ENCODE measurements around the gene RPS6KC1. TPM values are rescaled to one million over a fixed set of nuclear protein-coding genes. Genes with fewer than 3 reads are reported as not detected.
"Not testable (repeated sequence)": the region's sequence is repeated elsewhere in the genome, so short reads cannot be mapped to it uniquely, and the experiment has no call there.

RPS6KC1 gene
- total RNA-seq, 1 experiment from 2014 or later, result 16.4 TPM

- H3K4me1 ChIP-seq (replicated peaks; ENCODE audit: insufficient read depth), result no peaks in the 10 kb centered on the region
- H3K79me2 ChIP-seq (ENCODE audit: low read depth), result no peaks in the 10 kb centered on the region
- no peaks in the 10 kb centered on the region for H3K36me3 ChIP-seq (ENCODE audit: low read depth)
- H3K27ac ChIP-seq, result no peak overlapping the region
- CTCF ChIA-PET, result no interaction called here
- no peak for TF ChIP-seq CTCF (conservative IDR thresholded peaks at IDR 0.05)
- TF ChIP-seq EZH2 (IDR thresholded peaks at IDR 0.05; ENCODE audit: low read depth), result no peak
- H2AFZ ChIP-seq, result no peak overlapping the region
- POLR2A ChIA-PET (ENCODE audit: unreplicated experiment), result no interaction called here
- H3K4me3 ChIP-seq, result no peak overlapping the region
- no peak overlapping the region for H3K4me2 ChIP-seq
- no peaks in the 10 kb centered on the region for H3K9me2 ChIP-seq (ENCODE audit: insufficient read depth)
- H3F3A ChIP-seq (ENCODE audit: insufficient read depth, low read depth), result no peaks in the 10 kb centered on the region
- peaks cover 4% of the 10 kb centered on the region; the same call in 1 of the 2 replicates for H3K27me3 ChIP-seq (ENCODE audit: insufficient read depth, low read depth)
- no peaks in the 10 kb centered on the region for H4K20me1 ChIP-seq (ENCODE audit: insufficient read depth)
- intact Hi-C loops (cut with micrococcal nuclease; ENCODE audit: unreplicated experiment), result no loop called here
- no TSS peak for BruUV-seq (replicated peaks)
- H3K9me3 ChIP-seq (ENCODE audit: insufficient read depth, low read depth), result no peaks in the 10 kb centered on the region; the same call in 1 of the 2 replicates
- DNase-seq, result no peak
Observed at GRCh38 chr1:213034713-213035112, 16.3 kb upstream of the RPS6KC1 start.

- ChIA-PET CTCF (no interaction called here), POLR2A (ENCODE audit: unreplicated experiment) (no interaction called here)
- BruUV-seq (replicated peaks), result no TSS peak
- H3F3A ChIP-seq (ENCODE audit: insufficient read depth, low read depth), result no peaks in the 10 kb centered on the region
- H3K79me2 ChIP-seq (ENCODE audit: low read depth), result no peaks in the 10 kb centered on the region
- no peaks in the 10 kb centered on the region for H3K4me1 ChIP-seq (replicated peaks; ENCODE audit: insufficient read depth)
- intact Hi-C loops (cut with micrococcal nuclease; ENCODE audit: unreplicated experiment), result no loop called here
- no peak overlapping the region for H2AFZ ChIP-seq
- H3K27me3 ChIP-seq (ENCODE audit: insufficient read depth, low read depth), result no peaks in the 10 kb centered on the region
- H3K27ac ChIP-seq, result no peak overlapping the region
- no peaks in the 10 kb centered on the region for H3K36me3 ChIP-seq (ENCODE audit: low read depth)
- H3K9me2 ChIP-seq (ENCODE audit: insufficient read depth), result no peaks in the 10 kb centered on the region
- H4K20me1 ChIP-seq (ENCODE audit: insufficient read depth), result no peaks in the 10 kb centered on the region
- H3K4me2 ChIP-seq, result no peak overlapping the region
- H3K9me3 ChIP-seq (ENCODE audit: insufficient read depth, low read depth), result no peaks in the 10 kb centered on the region; the same call in 1 of the 2 replicates
- TF ChIP-seq EZH2 (IDR thresholded peaks at IDR 0.05; ENCODE audit: low read depth) (no peak), CTCF (conservative IDR thresholded peaks at IDR 0.05) (no peak)
- H3K4me3 ChIP-seq, result no peak overlapping the region
- no peak for DNase-seq
Observed at GRCh38 chr1:213035573-213035972, 15.5 kb upstream of the RPS6KC1 start.

GRCh38 chr1:213041443-213041842 is 9.6 kb upstream of the RPS6KC1 start:
- DNase-seq, result no peak
- Histone ChIP-seq H3K4me1 (replicated peaks; ENCODE audit: insufficient read depth) (no peaks in the 10 kb centered on the region), H3F3A (ENCODE audit: insufficient read depth, low read depth) (no peaks in the 10 kb centered on the region), H2AFZ (no peak overlapping the region), H3K9me2 (ENCODE audit: insufficient read depth) (no peaks in the 10 kb centered on the region), H3K9me3 (ENCODE audit: insufficient read depth, low read depth) (no peaks in the 10 kb centered on the region; the same call in 1 of the 2 replicates), H4K20me1 (ENCODE audit: insufficient read depth) (no peaks in the 10 kb centered on the region), H3K36me3 (ENCODE audit: low read depth) (no peaks in the 10 kb centered on the region), H3K27ac (no peak overlapping the region), H3K79me2 (ENCODE audit: low read depth) (no peaks in the 10 kb centered on the region), H3K4me2 (no peak overlapping the region), H3K27me3 (ENCODE audit: insufficient read depth, low read depth) (no peaks in the 10 kb centered on the region), H3K4me3 (no peak overlapping the region)
- POLR2A ChIA-PET (ENCODE audit: unreplicated experiment), result no interaction called here
- TF ChIP-seq EZH2 (IDR thresholded peaks at IDR 0.05; ENCODE audit: low read depth) (no peak), CTCF (conservative IDR thresholded peaks at IDR 0.05) (no peak)
- no TSS peak for BruUV-seq (replicated peaks)
- intact Hi-C loops (cut with micrococcal nuclease; ENCODE audit: unreplicated experiment), result no loop called here
- CTCF ChIA-PET, result no interaction called here

- H4K20me1 ChIP-seq (ENCODE audit: insufficient read depth); H3K9me2 ChIP-seq (ENCODE audit: insufficient read depth); DNase-seq; H3K36me3 ChIP-seq (ENCODE audit: low read depth); H3K4me1 ChIP-seq (replicated peaks; ENCODE audit: insufficient read depth); H3K79me2 ChIP-seq (ENCODE audit: low read depth); H3K27me3 ChIP-seq (ENCODE audit: insufficient read depth, low read depth); BruUV-seq (replicated peaks); H3F3A ChIP-seq (ENCODE audit: insufficient read depth, low read depth); CTCF ChIA-PET; H3K4me3 ChIP-seq; H3K9me3 ChIP-seq (ENCODE audit: insufficient read depth, low read depth); H3K4me2 ChIP-seq; H2AFZ ChIP-seq; H3K27ac ChIP-seq; POLR2A ChIA-PET (ENCODE audit: unreplicated experiment); intact Hi-C loops (cut with micrococcal nuclease; ENCODE audit: unreplicated experiment): not testable (repeated sequence)
Observed at GRCh38 chr1:213045321-213046226, 5.5 kb upstream of the RPS6KC1 start.

All from PC-9 (cell line).